Neutrophil (primary cell): Measurements from ENCODE around the gene CEP164.

Source experiments
- H3K27ac ChIP-seq: fragments of 200-600 bp; sonication (generic); 2 replicates; pipeline ENCODE4 v1.5.1; 2016; ENCODE audit warnings: mild to moderate bottlenecking, moderate library complexity
- H3K27me3 ChIP-seq: fragments of 200-600 bp; sonication (generic); 2 replicates; pipeline ENCODE4 v1.6.0; 2016; ENCODE audit warnings: mild to moderate bottlenecking
- H3K36me3 ChIP-seq: fragments of 200-600 bp; sonication (generic); 2 replicates; pipeline ENCODE4 v1.5.1; 2017
- H3K4me1 ChIP-seq, 2 experiments: fragments of 200-600 bp in 1 of 2; sonication (generic) in 1 of 2; 1 replicate in 1 of 2; 2 replicates in 1 of 2; pipeline versions ENCODE4 v1.5.1 to v1.6.1; 2013 to 2016; ENCODE audit warnings: low read depth in 1 of 2, low read length in 1 of 2, mild to moderate bottlenecking in 1 of 2, moderate library complexity in 1 of 2; ENCODE audit not compliant: control insufficient read depth in 1 of 2, insufficient read depth in 1 of 2
- H3K4me3 ChIP-seq, 2 experiments: fragments of 200-600 bp in 1 of 2; sonication (generic) in 1 of 2; 1 replicate in 1 of 2; 2 replicates in 1 of 2; pipeline ENCODE4 v1.5.1; 2013 to 2016; ENCODE audit warnings: low read depth in 1 of 2, low read length in 1 of 2, mild to moderate bottlenecking in 1 of 2, moderate library complexity in 1 of 2
- H3K9me3 ChIP-seq: fragments of 200-600 bp; sonication (generic); 2 replicates; pipeline ENCODE4 v1.5.1; 2016
- CTCF ChIP-seq: fragments of 200-600 bp; sonication (generic); IDR thresholded peaks from 2 replicates; pipeline ENCODE4 v1.5.1; 2016; ENCODE audit warnings: antibody characterized with exemption

CEP164 gene

DNA sequence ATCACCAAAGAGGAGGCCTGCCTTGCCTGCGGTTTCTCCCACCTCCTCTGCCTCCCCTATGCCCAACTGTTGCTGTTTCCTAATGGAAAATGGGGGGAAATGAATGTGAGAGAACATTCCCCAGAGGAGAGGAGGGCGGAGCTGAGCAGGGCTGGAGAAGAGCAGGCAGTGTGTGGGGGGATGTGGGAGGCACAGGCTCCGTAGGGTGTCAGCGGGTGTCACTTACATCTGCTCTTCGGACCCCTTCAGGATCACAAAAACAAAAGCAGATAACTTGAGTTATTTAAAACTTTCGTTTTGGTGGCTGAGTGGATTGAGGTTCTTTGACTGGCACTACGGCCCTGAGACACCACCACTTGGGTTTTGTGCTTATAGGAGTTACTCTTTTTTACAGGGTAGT, 93.8 kb downstream of the CEP164 start:
- Histone ChIP-seq H3K4me1 (peaks cover 0 to 3% of the 10 kb centered on the region in 2 experiments), H3K9me3 (no peaks in the 10 kb centered on the region), H3K4me3 (no peak overlapping the region), H3K36me3 (no peaks in the 10 kb centered on the region), H3K27ac (no peak overlapping the region), H3K27me3 (no peaks in the 10 kb centered on the region)
- no peak for TF ChIP-seq CTCF

DNA sequence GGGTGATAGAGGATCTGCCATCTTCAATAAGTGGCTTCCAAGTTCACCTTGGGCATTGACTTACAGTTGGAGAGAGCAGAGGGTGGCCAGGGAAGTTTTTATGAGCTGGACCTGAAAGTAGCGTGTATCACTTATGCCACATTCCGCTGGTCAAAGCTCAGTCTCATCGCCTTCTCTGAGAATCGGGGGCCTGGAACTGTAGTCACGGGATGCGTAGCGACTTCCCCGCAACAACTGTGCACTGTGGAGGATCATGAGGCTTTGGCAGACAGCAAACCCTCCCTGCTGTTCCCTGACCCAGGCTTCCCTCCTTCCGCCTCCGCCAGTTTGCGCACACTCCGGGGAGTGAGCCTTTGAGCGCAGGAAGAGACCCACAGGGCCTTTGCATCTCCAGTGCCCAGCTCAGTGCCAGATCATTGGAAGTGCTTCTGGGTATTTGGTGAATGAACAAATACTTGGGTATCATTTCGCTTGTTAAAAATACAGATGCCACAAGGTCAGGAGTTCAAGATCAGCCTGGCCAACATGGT, 95.5 kb downstream of the CEP164 start:
- no peaks in the 10 kb centered on the region for H3K9me3 ChIP-seq
- TF ChIP-seq CTCF, result no peak
- no peak overlapping the region for H3K27ac ChIP-seq
- H3K27me3 ChIP-seq, result no peaks in the 10 kb centered on the region
- no peaks in the 10 kb centered on the region for H3K36me3 ChIP-seq
- peaks cover 0 to 4% of the 10 kb centered on the region in 2 experiments for H3K4me1 ChIP-seq
- H3K4me3 ChIP-seq, result no peak overlapping the region

DNA sequence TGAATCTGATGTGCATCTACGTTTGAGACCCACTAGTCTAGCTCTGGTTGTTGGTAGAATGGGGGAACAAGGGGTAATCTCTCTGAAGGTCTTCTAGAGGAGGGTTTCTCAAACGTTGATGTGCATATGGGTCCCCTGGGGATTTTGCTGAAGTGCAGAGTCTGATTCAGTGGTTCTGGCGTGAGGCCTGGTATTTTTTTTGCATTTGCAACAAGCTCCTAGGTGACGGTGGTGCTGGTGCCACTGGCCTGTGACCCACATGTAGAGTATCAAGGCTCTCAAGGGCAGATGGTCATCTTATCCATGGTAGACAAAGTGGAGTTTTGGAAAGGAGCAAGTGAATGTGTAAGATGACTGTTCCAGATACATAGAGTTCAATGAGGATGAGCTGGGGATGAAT, 97.1 kb downstream of the CEP164 start:
- TF ChIP-seq CTCF, result no peak
- no peaks in the 10 kb centered on the region for H3K27me3 ChIP-seq
- no peak overlapping the region for H3K27ac ChIP-seq
- H3K9me3 ChIP-seq, result no peaks in the 10 kb centered on the region
- no peak overlapping the region for H3K4me3 ChIP-seq
- H3K4me1 ChIP-seq, result peaks cover 0 to 4% of the 10 kb centered on the region in 2 experiments
- H3K36me3 ChIP-seq, result no peaks in the 10 kb centered on the region

DNA sequence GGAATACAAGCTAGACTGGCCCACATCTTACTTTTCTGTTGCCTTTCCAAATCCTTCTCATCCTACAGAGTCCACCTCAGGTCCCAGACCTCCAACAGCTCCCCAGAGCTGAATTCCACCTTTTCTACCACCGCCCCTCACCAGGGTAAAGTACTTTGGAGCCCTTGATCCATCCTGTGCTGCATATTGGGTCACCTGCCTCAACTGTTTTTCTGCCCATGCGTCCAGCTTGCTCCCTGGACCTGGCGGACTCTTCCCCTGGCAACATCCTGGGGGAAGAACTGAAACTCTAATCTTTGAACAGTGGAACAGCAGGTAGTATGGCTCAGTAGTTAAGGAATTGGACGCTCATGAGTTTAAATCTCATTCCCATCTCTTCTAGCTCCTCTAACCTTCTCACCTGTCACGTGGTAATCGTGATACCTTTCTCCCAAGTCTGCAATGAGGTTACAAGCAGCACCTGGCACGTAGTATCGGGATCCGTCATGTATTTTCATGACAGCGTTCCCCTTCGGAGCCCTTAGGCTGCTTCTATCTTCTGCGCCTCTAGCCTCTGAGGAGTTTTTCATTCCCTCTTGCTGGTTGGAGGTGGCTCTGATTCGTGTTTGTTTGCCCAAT, 98.1 kb downstream of the CEP164 start:
- Histone ChIP-seq H3K4me1 (peaks cover 0 to 4% of the 10 kb centered on the region in 2 experiments), H3K27me3 (no peaks in the 10 kb centered on the region), H3K4me3 (no peak overlapping the region), H3K9me3 (no peaks in the 10 kb centered on the region), H3K27ac (no peak overlapping the region), H3K36me3 (no peaks in the 10 kb centered on the region)
- TF ChIP-seq CTCF, result no peak

- H3K27me3 ChIP-seq, result no peaks in the 10 kb centered on the region
- H3K36me3 ChIP-seq, result no peaks in the 10 kb centered on the region
- H3K27ac ChIP-seq, result no peak overlapping the region
- H3K4me3 ChIP-seq, result no peak overlapping the region
- peak; percentile 82 for TF ChIP-seq CTCF
- H3K9me3 ChIP-seq, result no peaks in the 10 kb centered on the region
- peaks cover 0 to 4% of the 10 kb centered on the region in 2 experiments for H3K4me1 ChIP-seq
Observed at GRCh38 chr11:117426297-117426685, 98.6 kb downstream of the CEP164 start.
